GM23248 (cell line): ENCODE results near the gene ITGAD. TPM values are rescaled to one million over a fixed set of nuclear protein-coding genes. Genes with fewer than 3 reads are reported as not detected.

ENCODE experiments used
- DNase-seq: peaks from one replicate; pipeline ENCODE4 v3.0.0-alpha.2; 2015
- H2AFZ ChIP-seq: fragments of 200-600 bp; sonication (generic); 2 replicates; pipeline ENCODE4 v1.6.1; 2016; ENCODE audit warnings: antibody characterized with exemption
- H3F3A ChIP-seq: fragments of 200-600 bp; sonication (generic); 2 replicates; pipeline ENCODE4 v1.6.1; 2016; ENCODE audit warnings: mild to moderate bottlenecking, antibody characterized with exemption, mixed run types; ENCODE audit not compliant: insufficient read depth
- H3K27ac ChIP-seq: fragments of 200-600 bp; sonication (generic); 2 replicates; pipeline ENCODE4 v1.5.1; 2016; ENCODE audit warnings: mild to moderate bottlenecking
- H3K27me3 ChIP-seq: fragments of 200-600 bp; sonication (generic); replicated peaks from 2 replicates; pipeline ENCODE4 v1.6.1; 2016; ENCODE audit warnings: mild to moderate bottlenecking; ENCODE audit not compliant: insufficient read depth
- H3K36me3 ChIP-seq: fragments of 200-600 bp; sonication (generic); 2 replicates; pipeline ENCODE4 v1.6.1; 2016; ENCODE audit warnings: low read depth, mild to moderate bottlenecking
- H3K4me1 ChIP-seq: fragments of 200-600 bp; sonication (generic); 2 replicates; pipeline ENCODE4 v1.6.1; 2016; ENCODE audit warnings: mild to moderate bottlenecking; ENCODE audit not compliant: insufficient read depth
- H3K4me2 ChIP-seq: fragments of 200-600 bp; sonication (generic); one replicate; pipeline ENCODE4 v1.6.1; 2016; ENCODE audit warnings: mild to moderate bottlenecking; ENCODE audit not compliant: unreplicated experiment
- H3K4me3 ChIP-seq: fragments of 200-600 bp; sonication (generic); 2 replicates; pipeline ENCODE4 v1.5.1; 2016; ENCODE audit warnings: mild to moderate bottlenecking
- H3K79me2 ChIP-seq: fragments of 200-600 bp; sonication (generic); 2 replicates; pipeline ENCODE4 v1.6.1; 2016; ENCODE audit warnings: mild to moderate bottlenecking; ENCODE audit not compliant: insufficient read depth
- H3K9ac ChIP-seq: fragments of 200-600 bp; sonication (generic); 2 replicates; pipeline ENCODE4 v1.6.1; 2016; ENCODE audit warnings: mild to moderate bottlenecking
- H3K9me2 ChIP-seq: fragments of 200-600 bp; sonication (generic); 2 replicates; pipeline ENCODE4 v1.6.1; 2016; ENCODE audit warnings: mixed run types, mild to moderate bottlenecking, moderate library complexity; ENCODE audit not compliant: insufficient read depth
- H3K9me3 ChIP-seq: fragments of 200-600 bp; sonication (generic); one replicate; pipeline ENCODE4 v1.6.1; 2017; ENCODE audit warnings: low read depth
- H4K20me1 ChIP-seq: fragments of 200-600 bp; sonication (generic); 2 replicates; pipeline ENCODE4 v1.6.0; 2016; ENCODE audit not compliant: insufficient read depth
- EZH2 ChIP-seq: fragments of 200-600 bp; sonication (generic); IDR thresholded peaks from 2 replicates; pipeline ENCODE4 v1.6.1; 2018; ENCODE audit warnings: antibody characterized with exemption, mild to moderate bottlenecking; ENCODE audit not compliant: insufficient read depth, poor library complexity, severe bottlenecking
- EZH2phosphoT487 ChIP-seq: fragments of 200-600 bp; sonication (generic); IDR thresholded peaks from 2 replicates; pipeline ENCODE4 v1.6.1; 2018; ENCODE audit warnings: antibody characterized with exemption, moderate library complexity, mild to moderate bottlenecking, low read depth; ENCODE audit not compliant: insufficient read depth
- WGBS, 2 experiments: methylation state at CpG; one replicate each; pipeline ENCODE4 v1.1.6; 2015 to 2017; ENCODE audit warnings: low lambda C conversion rate in 2 of 2, low coverage in 1 of 2; ENCODE audit errors: missing lambda C conversion rate in 2 of 2; 5-methylcytosine and 5-hydroxymethylcytosine counted together
- in situ Hi-C: fragments of 300-500 bp; cut with MboI; formaldehyde crosslinking; loops from 2 replicates; pipeline ENCODE4 v1.15.0; 2020
- polyA plus RNA-seq: library from polyadenylated mRNA; unstranded; fragments of >200 nt; fragmentation: Nextera tagmentation; extraction: Ambion mirVana; gene quantifications from 2 replicates; pipeline ENCODE4 v1.2.1, GENCODE V29; 2016
- total RNA-seq: library from RNA; depleted of rRNA; stranded (reverse); fragments of >200 nt; shearing (Covaris generic); gene quantifications from 2 replicates; pipeline ENCODE4 v1.2.3, GENCODE V29; 2014

Gene ITGAD
- total and polyA plus RNA-seq, 2 experiments from 2014 or later, result not detected

DNA sequence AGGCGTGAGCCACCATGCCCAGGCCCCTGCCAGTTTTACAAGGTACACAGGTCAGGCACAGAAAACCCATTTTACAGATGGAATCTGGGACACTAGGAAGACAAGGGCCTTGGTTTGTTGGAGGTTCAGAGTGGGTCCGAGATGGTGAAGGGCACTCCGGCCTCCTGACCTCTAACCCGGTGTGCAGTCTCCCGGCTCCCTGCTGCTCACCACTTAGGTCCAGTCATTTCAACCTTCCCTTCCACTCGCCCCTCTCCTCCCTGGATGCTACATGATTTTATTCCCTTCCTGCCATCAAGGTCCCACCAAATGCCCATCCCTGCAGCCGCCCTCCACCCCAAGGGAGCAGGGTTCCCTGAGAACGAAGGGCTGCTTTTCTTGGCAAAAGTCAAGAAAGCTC, 29.4 kb upstream of the ITGAD start:
- no peak overlapping the region for H2AFZ ChIP-seq
- no peak for DNase-seq
- H3F3A ChIP-seq, result no peaks in the 10 kb centered on the region
- no peak overlapping the region for H3K9ac ChIP-seq
- TF ChIP-seq EZH2phosphoT487 (no peak), EZH2 (no peak)
- no peak overlapping the region for H3K4me2 ChIP-seq
- H4K20me1 ChIP-seq, result no peaks in the 10 kb centered on the region
- no peaks in the 10 kb centered on the region for H3K79me2 ChIP-seq
- no peaks in the 10 kb centered on the region for H3K9me3 ChIP-seq
- H3K27me3 ChIP-seq, result no peaks in the 10 kb centered on the region
- H3K27ac ChIP-seq, result no peak overlapping the region
- H3K9me2 ChIP-seq, result no peaks in the 10 kb centered on the region
- no peaks in the 10 kb centered on the region for H3K36me3 ChIP-seq
- in situ Hi-C loops, result no loop called here
- H3K4me1 ChIP-seq, result no peaks in the 10 kb centered on the region
- H3K4me3 ChIP-seq, result no peak overlapping the region
- 59 to 70% methylated on average over 8 of the region's 8 CpGs for WGBS, 2 experiments

GRCh38 chr16:31364421-31364820, 28.7 kb upstream of the ITGAD start:
- in situ Hi-C loops, result no loop called here
- Histone ChIP-seq H3K27ac (no peak overlapping the region), H3K9me3 (no peaks in the 10 kb centered on the region), H3K9ac (no peak overlapping the region), H3K4me3 (no peak overlapping the region), H3F3A (no peaks in the 10 kb centered on the region), H4K20me1 (no peaks in the 10 kb centered on the region), H3K27me3 (no peaks in the 10 kb centered on the region), H3K4me2 (no peak overlapping the region), H3K9me2 (no peaks in the 10 kb centered on the region), H3K79me2 (no peaks in the 10 kb centered on the region), H3K4me1 (no peaks in the 10 kb centered on the region), H3K36me3 (no peaks in the 10 kb centered on the region), H2AFZ (no peak overlapping the region)
- no peak for DNase-seq
- no peak for TF ChIP-seq EZH2
- no peak for TF ChIP-seq EZH2phosphoT487
- 65 to 68% methylated on average over 6 of the region's 6 CpGs for WGBS, 2 experiments

- H3K9me3 ChIP-seq, result no peaks in the 10 kb centered on the region
- H3K9me2 ChIP-seq, result no peaks in the 10 kb centered on the region
- no peak overlapping the region for H3K4me2 ChIP-seq
- in situ Hi-C loops, result no loop called here
- no peak for TF ChIP-seq EZH2phosphoT487
- TF ChIP-seq EZH2, result no peak
- H3K4me3 ChIP-seq, result no peak overlapping the region
- no peaks in the 10 kb centered on the region for H3K27me3 ChIP-seq
- 73 to 78% methylated on average over 7 of the region's 7 CpGs for WGBS, 2 experiments
- H3K9ac ChIP-seq, result no peak overlapping the region
- no peaks in the 10 kb centered on the region for H4K20me1 ChIP-seq
- no peak overlapping the region for H2AFZ ChIP-seq
- no peaks in the 10 kb centered on the region for H3K4me1 ChIP-seq
- H3F3A ChIP-seq, result no peaks in the 10 kb centered on the region
- H3K79me2 ChIP-seq, result no peaks in the 10 kb centered on the region
- no peaks in the 10 kb centered on the region for H3K36me3 ChIP-seq
- no peak for DNase-seq
- no peak overlapping the region for H3K27ac ChIP-seq
These were observed 27.8 kb upstream of the ITGAD start for GRCh38 chr16:31365131-31365865.

DNA sequence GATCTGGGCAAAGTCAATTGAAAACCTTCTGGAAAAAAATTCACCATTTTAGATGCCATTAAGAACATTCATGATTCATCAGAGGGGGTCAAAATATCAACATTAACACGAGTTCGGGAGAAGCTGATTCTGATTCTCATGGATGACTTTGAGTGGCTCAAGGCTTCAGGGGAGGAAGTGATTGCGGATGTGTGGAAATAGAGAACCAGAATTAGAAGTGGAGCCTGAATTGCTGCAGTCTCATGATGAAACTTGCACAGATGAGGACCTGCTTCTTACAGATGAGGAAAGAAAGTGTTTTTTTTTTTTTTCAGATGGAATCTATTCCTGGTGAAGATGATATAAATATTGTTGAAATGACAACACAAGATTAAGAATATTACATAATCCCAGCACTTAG, 25.3 kb upstream of the ITGAD start:
- Histone ChIP-seq H3F3A (no peaks in the 10 kb centered on the region), H3K79me2 (no peaks in the 10 kb centered on the region), H3K27me3 (no peaks in the 10 kb centered on the region), H3K9me3 (no peaks in the 10 kb centered on the region), H3K36me3 (no peaks in the 10 kb centered on the region), H4K20me1 (no peaks in the 10 kb centered on the region), H3K4me3 (no peak overlapping the region), H3K4me1 (no peaks in the 10 kb centered on the region), H3K27ac (no peak overlapping the region), H3K9me2 (no peaks in the 10 kb centered on the region), H3K9ac (no peak overlapping the region), H3K4me2 (no peak overlapping the region), H2AFZ (no peak overlapping the region)
- WGBS, 2 experiments, result 57 to 64% methylated on average over 3 of the region's 3 CpGs
- no peak for TF ChIP-seq EZH2phosphoT487
- no peak for TF ChIP-seq EZH2
- no peak for DNase-seq
- in situ Hi-C loops, result no loop called here

GRCh38 chr16:31371008-31371407, 22.1 kb upstream of the ITGAD start:
- Histone ChIP-seq H3K4me1 (no peaks in the 10 kb centered on the region), H3K27me3 (peaks cover 14% of the 10 kb centered on the region), H3K27ac (no peak overlapping the region), H2AFZ (no peak overlapping the region), H3K4me3 (no peak overlapping the region), H3K36me3 (no peaks in the 10 kb centered on the region), H3K4me2 (no peak overlapping the region), H3F3A (no peaks in the 10 kb centered on the region), H3K9ac (no peak overlapping the region), H3K9me3 (no peaks in the 10 kb centered on the region), H3K79me2 (no peaks in the 10 kb centered on the region), H4K20me1 (no peaks in the 10 kb centered on the region), H3K9me2 (no peaks in the 10 kb centered on the region)
- no peak for TF ChIP-seq EZH2
- no peak for TF ChIP-seq EZH2phosphoT487
- 71 to 72% methylated on average over 12 of the region's 12 CpGs for WGBS, 2 experiments
- in situ Hi-C loops, result no loop called here
- no peak for DNase-seq
